DMS153 treated with DMSO at 0.1 percent for 48 hours (cell line): ENCODE data around the gene RAD51B.

ENCODE experiments used
- DNase-seq: peaks from one replicate; lab custom pipeline; 2025; ENCODE audit not compliant: unreplicated experiment; lab: John Stamatoyannopoulos, UW

The RAD51B gene

GRCh38 chr14:67892466-67893100 is 73.0 kb downstream of the RAD51B start:
- no peak for DNase-seq

GRCh38 chr14:67900231-67900630 is 80.7 kb downstream of the RAD51B start:
- no peak for DNase-seq

- DNase-seq, result no peak
These were observed 88.6 kb downstream of the RAD51B start for GRCh38 chr14:67908052-67908754.

GRCh38 chr14:67911562-67911961 is 92.0 kb downstream of the RAD51B start:
- no peak for DNase-seq

GRCh38 chr14:67916430-67916829 is 96.9 kb downstream of the RAD51B start:
- no peak for DNase-seq

GRCh38 chr14:67917006-67917405 is 97.4 kb downstream of the RAD51B start:
- DNase-seq, result no peak

GRCh38 chr14:67918838-67919237 is 99.3 kb downstream of the RAD51B start:
- DNase-seq, result no peak

- DNase-seq, result no peak
These were observed 99.9 kb downstream of the RAD51B start for GRCh38 chr14:67919259-67920032.

GRCh38 chr14:67926821-67927220 is 107.2 kb downstream of the RAD51B start:
- DNase-seq, result no peak

- DNase-seq, result no peak
These were observed 107.7 kb downstream of the RAD51B start for GRCh38 chr14:67927244-67927643.

- no peak for DNase-seq
These were observed 108.8 kb downstream of the RAD51B start for GRCh38 chr14:67928375-67928774.

GRCh38 chr14:67932708-67933246 is 113.2 kb downstream of the RAD51B start:
- DNase-seq, result no peak

- no peak for DNase-seq
These were observed 113.7 kb downstream of the RAD51B start for GRCh38 chr14:67933266-67933665.

GRCh38 chr14:67934087-67934486 is 114.5 kb downstream of the RAD51B start:
- DNase-seq, result peak; percentile 69

- no peak for DNase-seq
These were observed 115.3 kb downstream of the RAD51B start for GRCh38 chr14:67934862-67935261.

- DNase-seq, result no peak
These were observed 115.8 kb downstream of the RAD51B start for GRCh38 chr14:67935371-67935770.

- DNase-seq, result no peak
These were observed 118.5 kb downstream of the RAD51B start for GRCh38 chr14:67938071-67938470.

GRCh38 chr14:67940486-67941455 is 121.2 kb downstream of the RAD51B start:
- DNase-seq, result no peak

GRCh38 chr14:67941456-67942018 is 122.0 kb downstream of the RAD51B start:
- no peak for DNase-seq

- no peak for DNase-seq
These were observed 122.6 kb downstream of the RAD51B start for GRCh38 chr14:67942080-67942710.
